ENCODE data around the gene CDX1.

Gene CDX1

GRCh38 chr5:150131978-150132694, 34.4 kb upstream of the CDX1 start:
- peaks cover 74% of the 10 kb centered on the region for H3K36me3 ChIP-seq (ENCODE audit: control insufficient read depth, insufficient read depth, low read length)
- no peak overlapping the region for H3K4me3 ChIP-seq (ENCODE audit: extremely low read depth, insufficient read depth, low read length, poor library complexity, severe bottlenecking)
- H3K4me1 ChIP-seq (ENCODE audit: control insufficient read depth, insufficient read depth, low read length, poor library complexity, severe bottlenecking) = peaks cover 29% of the 10 kb centered on the region
- H3K9me3 ChIP-seq (ENCODE audit: control insufficient read depth, low read length) = no peaks in the 10 kb centered on the region
- WGBS, 2 experiments (ENCODE audit: insufficient coverage in 2 of 2) = 87% methylated on average over 3 to 4 of the region's 12 CpGs
- H3K27ac ChIP-seq (ENCODE audit: low read depth, low read length, severe bottlenecking) = no peak overlapping the region

GRCh38 chr5:150132740-150133139, 33.8 kb upstream of the CDX1 start:
- peaks cover 35% of the 10 kb centered on the region for H3K4me1 ChIP-seq (ENCODE audit: control insufficient read depth, insufficient read depth, low read length, poor library complexity, severe bottlenecking)
- H3K4me3 ChIP-seq (ENCODE audit: extremely low read depth, insufficient read depth, low read length, poor library complexity, severe bottlenecking) = no peak overlapping the region

GRCh38 chr5:150133581-150134197, 32.9 kb upstream of the CDX1 start:
- Histone ChIP-seq H3K27ac (ENCODE audit: low read depth, low read length, severe bottlenecking) (no peak overlapping the region), H3K36me3 (ENCODE audit: control insufficient read depth, insufficient read depth, low read length) (peaks cover 65% of the 10 kb centered on the region), H3K9me3 (ENCODE audit: control insufficient read depth, low read length) (no peaks in the 10 kb centered on the region), H3K4me3 (ENCODE audit: extremely low read depth, insufficient read depth, low read length, poor library complexity, severe bottlenecking) (no peak overlapping the region), H3K4me1 (ENCODE audit: control insufficient read depth, insufficient read depth, low read length, poor library complexity, severe bottlenecking) (peaks cover 45% of the 10 kb centered on the region)
- WGBS, 2 experiments (ENCODE audit: insufficient coverage in 2 of 2) = 95 to 96% methylated on average over 14 to 15 of the region's 16 CpGs

More at GRCh38 chr5:150132740-150133139, 33.8 kb upstream of the CDX1 start:
- 92 to 96% methylated on average over 22 of the region's 22 CpGs for WGBS, 2 experiments (ENCODE audit: insufficient coverage in 2 of 2)
- Histone ChIP-seq H3K36me3 (ENCODE audit: control insufficient read depth, insufficient read depth, low read length) (peaks cover 74% of the 10 kb centered on the region), H3K27ac (ENCODE audit: low read depth, low read length, severe bottlenecking) (no peak overlapping the region), H3K9me3 (ENCODE audit: control insufficient read depth, low read length) (no peaks in the 10 kb centered on the region)

GRCh38 chr5:150134198-150134588, 32.4 kb upstream of the CDX1 start:
- Histone ChIP-seq H3K4me3 (ENCODE audit: extremely low read depth, insufficient read depth, low read length, poor library complexity, severe bottlenecking) (no peak overlapping the region), H3K9me3 (ENCODE audit: control insufficient read depth, low read length) (no peaks in the 10 kb centered on the region), H3K36me3 (ENCODE audit: control insufficient read depth, insufficient read depth, low read length) (peaks cover 60% of the 10 kb centered on the region), H3K27ac (ENCODE audit: low read depth, low read length, severe bottlenecking) (no peak overlapping the region), H3K4me1 (ENCODE audit: control insufficient read depth, insufficient read depth, low read length, poor library complexity, severe bottlenecking) (peaks cover 48% of the 10 kb centered on the region)
- 96 to 100% methylated on average over 5 to 6 of the region's 7 CpGs for WGBS, 2 experiments (ENCODE audit: insufficient coverage in 2 of 2)

- Histone ChIP-seq H3K9me3 (ENCODE audit: control insufficient read depth, low read length) (no peaks in the 10 kb centered on the region), H3K27ac (ENCODE audit: low read depth, low read length, severe bottlenecking) (peak overlapping the region; percentile 99), H3K4me1 (ENCODE audit: control insufficient read depth, insufficient read depth, low read length, poor library complexity, severe bottlenecking) (peaks cover 64% of the 10 kb centered on the region), H3K36me3 (ENCODE audit: control insufficient read depth, insufficient read depth, low read length) (peaks cover 48% of the 10 kb centered on the region), H3K4me3 (ENCODE audit: extremely low read depth, insufficient read depth, low read length, poor library complexity, severe bottlenecking) (no peak overlapping the region)
- WGBS, 2 experiments (ENCODE audit: insufficient coverage in 2 of 2) = 89 to 93% methylated on average over 20 of the region's 21 CpGs
These were observed 30.8 kb upstream of the CDX1 start for GRCh38 chr5:150135557-150136304.

GRCh38 chr5:150136305-150137167, 30.0 kb upstream of the CDX1 start:
- Histone ChIP-seq H3K27ac (ENCODE audit: low read depth, low read length, severe bottlenecking) (peak overlapping the region; percentile 99), H3K36me3 (ENCODE audit: control insufficient read depth, insufficient read depth, low read length) (peaks cover 50% of the 10 kb centered on the region), H3K4me3 (ENCODE audit: extremely low read depth, insufficient read depth, low read length, poor library complexity, severe bottlenecking) (no peak overlapping the region), H3K9me3 (ENCODE audit: control insufficient read depth, low read length) (no peaks in the 10 kb centered on the region), H3K4me1 (ENCODE audit: control insufficient read depth, insufficient read depth, low read length, poor library complexity, severe bottlenecking) (peaks cover 68% of the 10 kb centered on the region)
- 70 to 72% methylated on average over 15 to 16 of the region's 16 CpGs for WGBS, 2 experiments (ENCODE audit: insufficient coverage in 2 of 2)

- 50 to 66% methylated on average over 3 to 7 of the region's 12 CpGs for WGBS, 2 experiments (ENCODE audit: insufficient coverage in 2 of 2)
- peaks cover 75% of the 10 kb centered on the region for H3K4me1 ChIP-seq (ENCODE audit: control insufficient read depth, insufficient read depth, low read length, poor library complexity, severe bottlenecking)
- peak overlapping the region; percentile 99 for H3K27ac ChIP-seq (ENCODE audit: low read depth, low read length, severe bottlenecking)
- H3K4me3 ChIP-seq (ENCODE audit: extremely low read depth, insufficient read depth, low read length, poor library complexity, severe bottlenecking) = no peak overlapping the region
- H3K36me3 ChIP-seq (ENCODE audit: control insufficient read depth, insufficient read depth, low read length) = peaks cover 42% of the 10 kb centered on the region
- H3K9me3 ChIP-seq (ENCODE audit: control insufficient read depth, low read length) = no peaks in the 10 kb centered on the region
These were observed 29.2 kb upstream of the CDX1 start for GRCh38 chr5:150137168-150137957.

- no peak overlapping the region for H3K4me3 ChIP-seq (ENCODE audit: extremely low read depth, insufficient read depth, low read length, poor library complexity, severe bottlenecking)
- H3K4me1 ChIP-seq (ENCODE audit: control insufficient read depth, insufficient read depth, low read length, poor library complexity, severe bottlenecking) = peaks cover 81% of the 10 kb centered on the region
These were observed 28.6 kb upstream of the CDX1 start for GRCh38 chr5:150137997-150138396.

GRCh38 chr5:150138551-150139265, 27.9 kb upstream of the CDX1 start:
- peaks cover 87% of the 10 kb centered on the region for H3K4me1 ChIP-seq (ENCODE audit: control insufficient read depth, insufficient read depth, low read length, poor library complexity, severe bottlenecking)
- H3K36me3 ChIP-seq (ENCODE audit: control insufficient read depth, insufficient read depth, low read length) = peaks cover 28% of the 10 kb centered on the region
- H3K27ac ChIP-seq (ENCODE audit: low read depth, low read length, severe bottlenecking) = peak overlapping the region; percentile 99
- H3K9me3 ChIP-seq (ENCODE audit: control insufficient read depth, low read length) = no peaks in the 10 kb centered on the region
- WGBS, 2 experiments (ENCODE audit: insufficient coverage in 2 of 2) = 0 to 12% methylated on average over 4 to 5 of the region's 10 CpGs
- H3K4me3 ChIP-seq (ENCODE audit: extremely low read depth, insufficient read depth, low read length, poor library complexity, severe bottlenecking) = peak overlapping the region; percentile 19

More at GRCh38 chr5:150137997-150138396, 28.6 kb upstream of the CDX1 start:
- WGBS, 2 experiments (ENCODE audit: insufficient coverage in 2 of 2) = 79 to 85% methylated on average over 3 to 5 of the region's 5 CpGs
- H3K27ac ChIP-seq (ENCODE audit: low read depth, low read length, severe bottlenecking) = peak overlapping the region; percentile 99
- H3K9me3 ChIP-seq (ENCODE audit: control insufficient read depth, low read length) = no peaks in the 10 kb centered on the region
- peaks cover 35% of the 10 kb centered on the region for H3K36me3 ChIP-seq (ENCODE audit: control insufficient read depth, insufficient read depth, low read length)
